GM18868 (cell line): ENCODE results near the gene OR1E2.
"Not testable (repeated sequence)": the region's sequence is repeated elsewhere in the genome, so short reads cannot be mapped to it uniquely, and the experiment has no call there.

Experiments used
- ATAC-seq: cut with Tn5 transposase; IDR thresholded peaks from one replicate; pipeline ENCODE4 v1.9.1; 2021; ENCODE audit warnings: mild to moderate bottlenecking, moderate library complexity; ENCODE audit not compliant: unreplicated experiment

OR1E2 gene

DNA sequence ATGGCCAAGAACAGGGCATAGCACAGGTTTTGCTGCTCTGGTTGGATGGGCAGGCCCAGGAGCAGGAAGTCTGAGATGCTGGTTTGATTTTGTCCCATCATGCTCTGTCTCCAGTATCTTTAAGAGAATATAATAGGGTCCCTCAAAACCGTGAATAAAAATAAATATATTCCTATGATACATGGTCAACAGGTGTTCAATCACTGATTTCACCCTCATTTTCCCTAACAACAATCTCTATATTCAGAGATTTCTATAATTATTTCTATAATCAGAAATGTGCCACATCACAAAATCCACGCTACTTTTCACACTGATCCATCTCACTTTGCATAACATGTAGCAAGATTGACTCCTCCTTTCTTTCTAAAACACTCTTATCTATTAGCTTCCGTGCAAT is at the start of gene OR1E2:
TSS of gene OR1E2 (minus strand) at position 101 of the 400 bp plus-strand sequence. CDS start at position 101, 0 bp downstream.
- ATAC-seq = no peak

DNA sequence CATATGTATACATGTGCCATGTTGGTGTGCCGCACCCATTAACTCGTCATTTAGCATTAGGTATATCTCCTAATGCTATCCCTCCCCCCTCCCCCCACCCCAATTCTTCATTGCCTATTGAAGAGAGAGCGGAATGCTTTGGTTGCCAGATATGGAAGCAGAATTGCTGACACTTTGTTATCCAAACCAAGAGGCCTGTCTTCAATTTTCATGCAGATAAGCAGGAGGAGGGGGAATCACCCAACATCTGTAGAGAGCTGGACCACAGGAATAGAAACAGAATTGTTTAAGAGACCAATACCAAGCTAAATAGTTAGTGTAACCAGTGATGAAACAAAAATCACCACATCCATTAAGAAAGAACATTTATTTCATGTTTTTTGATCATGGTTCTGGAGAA is 49.2 kb upstream of the OR1E2 start:
- ATAC-seq = no peak

GRCh38 chr17:3479988-3480387 is 46.3 kb upstream of the OR1E2 start:
- no peak for ATAC-seq

- no peak for ATAC-seq
Measured at GRCh38 chr17:3475812-3476610, 42.4 kb upstream of the OR1E2 start, which contains the start of gene ASPA. Gene ASPA (plus strand): TSS chr17:3475997. CDS start chr17:3476160, 163 bp downstream.

DNA sequence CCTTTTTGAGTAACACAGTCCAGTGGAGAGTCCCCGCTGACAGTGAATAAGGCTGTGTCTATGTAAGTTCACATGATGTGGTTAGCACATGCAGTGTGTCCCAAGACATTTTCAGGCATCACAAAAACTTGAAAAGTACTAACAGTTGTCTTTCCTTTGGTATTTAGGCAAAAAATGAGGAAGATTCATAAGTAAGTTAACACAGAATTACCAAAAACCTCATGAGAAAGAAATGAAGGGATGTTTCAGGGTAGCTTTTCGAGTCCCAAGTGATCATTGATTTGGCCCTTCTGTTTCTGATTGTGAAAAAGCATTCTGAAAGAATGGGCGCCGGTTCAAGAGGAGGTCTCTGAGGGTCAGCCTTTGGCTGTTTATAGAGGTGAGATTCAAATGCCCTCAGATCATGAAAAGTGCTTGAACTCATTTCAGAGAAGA is 41.6 kb upstream of the OR1E2 start:
- ATAC-seq = no peak

GRCh38 chr17:3474212-3474611 is 40.6 kb upstream of the OR1E2 start:
- ATAC-seq = no peak

GRCh38 chr17:3472137-3472536 is 38.5 kb upstream of the OR1E2 start:
- ATAC-seq = no peak

DNA sequence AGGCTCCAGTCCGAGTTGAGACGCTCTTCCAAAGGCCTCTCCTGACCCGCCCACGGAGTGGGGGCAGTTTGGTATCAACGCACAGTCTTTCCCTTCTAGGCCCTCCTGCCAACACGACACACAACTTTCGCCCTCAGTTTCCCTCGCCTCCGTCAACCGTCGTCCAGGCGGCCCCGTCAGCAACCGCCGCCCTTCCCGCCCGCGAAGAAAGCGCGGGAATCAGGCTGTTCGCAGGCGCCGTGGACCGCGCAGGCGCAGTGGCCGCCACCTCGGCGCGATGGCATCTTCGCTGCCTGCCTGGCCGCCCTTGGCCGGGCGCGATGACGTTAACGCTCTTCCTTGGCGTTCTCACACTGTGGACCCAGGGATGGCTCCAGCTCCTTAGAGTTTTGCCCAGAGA is 38.0 kb upstream of the OR1E2 start, which contains the start of gene SPATA22:
TSS of gene SPATA22 (minus strand) at position 221 of the 400 bp plus-strand sequence. CDS start 2,494 bp downstream, outside the sequence.
- ATAC-seq = no peak

- ATAC-seq = no peak
Measured at GRCh38 chr17:3469529-3469928, 35.9 kb upstream of the OR1E2 start.

- ATAC-seq = not testable (repeated sequence)
Measured at GRCh38 chr17:3466355-3466754, 32.7 kb upstream of the OR1E2 start.

- ATAC-seq = no peak
Measured at GRCh38 chr17:3448059-3448665, 14.5 kb upstream of the OR1E2 start.

GRCh38 chr17:3447625-3448024 is 14.0 kb upstream of the OR1E2 start:
- no peak for ATAC-seq

- ATAC-seq = no peak
Measured at GRCh38 chr17:3440451-3440850, 6.8 kb upstream of the OR1E2 start.

- ATAC-seq = no peak
Measured at GRCh38 chr17:3438368-3438767, 4.7 kb upstream of the OR1E2 start.

DNA sequence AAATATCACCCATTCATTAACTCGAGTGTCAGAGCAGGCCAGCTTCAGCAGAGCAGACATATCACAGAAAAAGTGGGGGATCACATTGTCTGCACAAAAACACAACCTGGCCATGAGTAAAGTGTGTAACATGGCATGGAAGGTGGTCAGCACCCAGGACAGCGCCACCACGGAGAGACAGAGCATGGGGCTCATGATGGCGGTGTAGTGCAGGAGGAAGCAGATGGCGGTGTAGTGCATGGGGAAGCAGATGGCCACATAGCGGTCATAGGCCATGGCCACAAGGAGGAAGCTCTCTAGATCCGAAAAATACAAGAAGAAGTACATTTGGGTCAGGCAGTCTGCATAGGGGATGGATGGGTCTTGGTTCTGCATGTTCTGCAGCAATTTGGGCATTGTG is 426 bp downstream of the OR1E2 start:
- not testable (repeated sequence) for ATAC-seq

DNA sequence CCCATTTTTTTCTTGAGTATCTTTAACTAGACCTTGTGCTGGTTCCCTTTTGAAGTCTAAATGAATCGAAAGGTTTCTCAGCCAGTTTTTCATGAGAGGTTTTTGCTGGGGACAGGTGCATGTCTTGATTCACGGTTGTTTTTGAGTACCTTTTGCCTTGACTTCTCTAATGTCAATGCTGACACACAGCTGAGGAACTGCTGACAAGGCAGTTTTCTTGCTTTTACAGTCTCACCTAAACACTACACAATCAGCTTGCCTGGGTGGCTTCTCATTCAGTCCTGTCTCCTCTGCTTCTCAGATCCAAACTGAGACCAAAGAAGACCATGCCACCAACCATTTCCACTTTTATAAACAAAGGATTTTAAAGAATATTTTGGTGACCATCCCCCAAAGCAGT is 15.4 kb downstream of the OR1E2 start:
- no peak for ATAC-seq

GRCh38 chr17:3415610-3416009 is 18.0 kb downstream of the OR1E2 start:
- ATAC-seq = no peak

DNA sequence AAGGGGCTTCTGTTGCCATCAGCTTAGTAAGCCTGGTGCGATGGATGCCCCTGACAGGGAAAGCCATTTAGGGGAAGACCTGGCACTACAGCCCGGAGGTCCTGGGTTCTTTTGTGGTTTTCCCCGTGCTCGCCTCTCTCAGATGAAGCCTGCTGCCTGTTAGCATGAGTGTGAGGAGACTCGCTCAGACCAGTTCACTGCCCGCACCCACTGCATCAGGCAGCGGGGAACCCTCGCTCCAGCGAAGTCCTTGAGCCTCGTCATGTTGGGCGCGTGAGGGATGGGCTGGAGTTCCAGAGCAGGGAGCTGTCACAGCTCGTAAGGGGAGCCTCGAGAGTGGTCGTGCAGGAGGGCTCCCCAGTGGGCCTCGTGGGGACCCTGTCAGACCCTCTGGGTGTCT is 21.4 kb downstream of the OR1E2 start:
- not testable (repeated sequence) for ATAC-seq

GRCh38 chr17:3411070-3411469 is 22.6 kb downstream of the OR1E2 start, which contains the start of gene OR3A3:
Gene OR3A3 (plus strand): TSS chr17:3411370.
- no peak for ATAC-seq

GRCh38 chr17:3403856-3404255 is 29.8 kb downstream of the OR1E2 start:
- ATAC-seq = not testable (repeated sequence)

DNA sequence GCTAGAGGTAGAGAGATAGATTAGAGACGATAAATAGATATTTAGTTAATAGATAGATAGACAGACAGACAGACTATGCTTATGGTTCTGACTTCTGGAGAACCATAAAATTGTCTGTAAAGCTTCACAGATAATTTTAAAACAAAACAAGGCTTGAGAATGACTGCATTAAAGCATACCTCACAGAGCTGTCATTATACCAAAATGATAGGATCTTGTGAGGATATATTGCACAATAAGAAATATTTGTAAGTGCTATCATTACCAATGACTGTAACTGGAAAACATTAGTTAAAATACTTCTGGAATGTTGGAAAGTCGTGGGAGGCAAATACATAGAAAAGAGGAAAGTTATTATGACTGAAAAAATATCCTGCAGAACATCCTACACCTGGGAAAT is 31.9 kb downstream of the OR1E2 start:
- no peak for ATAC-seq

DNA sequence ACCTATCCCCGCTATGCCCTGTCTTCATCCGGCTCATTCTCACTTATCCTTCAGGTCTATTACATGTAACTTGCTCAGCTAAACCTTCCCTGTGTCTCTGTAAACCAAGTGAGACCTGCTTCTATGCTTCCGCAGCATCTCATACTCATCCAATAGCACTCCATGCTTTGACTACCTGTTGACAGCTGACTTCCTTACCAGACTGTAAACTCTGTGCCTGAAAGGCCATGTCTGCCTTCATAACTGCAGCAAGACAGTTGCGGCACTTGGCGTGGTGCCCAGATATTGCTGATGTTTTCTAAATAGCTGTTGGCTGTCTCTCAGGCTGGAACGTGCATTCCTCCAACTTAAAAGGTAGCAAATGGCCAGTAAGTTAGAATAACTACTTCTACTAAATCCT is 33.6 kb downstream of the OR1E2 start:
- no peak for ATAC-seq
